SK-MEL-5 (cell line): ENCODE results near the gene MT1A. TPM values are rescaled to one million over a fixed set of nuclear protein-coding genes. Genes with fewer than 3 reads are reported as not detected.
A peak's percentile ranks its signal among the peaks of the same experiment; 100 is the strongest.
"Not testable (repeated sequence)": the region's sequence is repeated elsewhere in the genome, so short reads cannot be mapped to it uniquely, and the experiment has no call there.

Experiments
- DNase-seq: peaks from one replicate; pipeline ENCODE4 v3.0.0-alpha.2; 2016; ENCODE audit warnings: low read depth, low spot score
- in situ Hi-C: cut with HindIII; loops from 2 replicates; pipeline ENCODE4 v1.10.0; 2016; ENCODE audit warnings: low sequenced_read_pairs, high pct_unique_total_duplicates, low pct_unique_long_range_greater_than_20kb
- total RNA-seq: library from RNA; depleted of rRNA; stranded (reverse); fragments of >200 nt; shearing (Covaris generic); gene quantifications from 2 replicates; pipeline ENCODE4 v1.2.3, GENCODE V29; 2014

Gene MT1A
- total RNA-seq, 1 experiment from 2014 or later, result not detected

DNA sequence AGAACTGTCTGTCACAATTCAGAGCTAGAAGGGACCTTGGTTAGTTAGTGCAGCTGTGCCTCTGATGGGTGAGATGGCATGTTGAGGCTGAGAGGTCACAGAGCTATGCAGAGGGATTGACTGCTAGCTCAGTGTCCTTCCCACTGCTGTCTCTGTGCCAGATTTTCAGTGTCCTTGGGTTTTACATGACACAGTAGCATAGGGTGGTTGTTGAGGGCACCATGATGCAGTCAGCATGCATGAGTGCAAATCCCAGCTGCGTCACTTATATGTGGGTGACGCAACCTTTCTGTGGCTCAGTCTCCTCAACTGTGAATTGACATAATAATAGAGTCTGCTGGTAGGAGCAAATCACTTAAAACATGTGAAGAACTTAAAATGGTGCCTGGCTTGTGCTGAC is 2.7 kb downstream of the MT1A start:
- in situ Hi-C loops, result no loop called here
- DNase-seq, result no peak

- no peak for DNase-seq
- in situ Hi-C loops, result no loop called here
Observed at GRCh38 chr16:56643080-56643778, 4.8 kb downstream of the MT1A start.

GRCh38 chr16:56643833-56644232 is 5.4 kb downstream of the MT1A start:
- no peak for DNase-seq
- in situ Hi-C loops, result no loop called here

DNA sequence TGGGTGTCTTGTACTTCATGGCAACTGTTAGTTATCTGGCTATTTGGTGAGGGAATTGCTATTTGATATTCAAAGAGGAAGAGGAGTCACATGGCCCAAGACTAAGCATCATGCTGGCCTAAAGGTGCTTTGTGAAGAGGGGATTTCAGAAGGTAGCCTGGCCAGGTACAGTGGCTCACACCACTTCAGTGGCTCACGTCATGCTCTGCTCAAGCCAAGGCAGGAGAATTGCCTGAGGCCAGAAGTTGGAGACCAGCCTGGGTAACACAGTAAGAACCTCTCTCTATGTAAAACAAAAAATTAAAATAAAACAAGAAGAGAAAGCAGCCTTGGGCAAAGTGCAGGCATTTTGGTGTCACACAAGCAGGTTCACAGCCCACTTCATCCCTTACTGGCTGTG is 6.8 kb downstream of the MT1A start:
- in situ Hi-C loops, result no loop called here
- DNase-seq, result no peak

DNA sequence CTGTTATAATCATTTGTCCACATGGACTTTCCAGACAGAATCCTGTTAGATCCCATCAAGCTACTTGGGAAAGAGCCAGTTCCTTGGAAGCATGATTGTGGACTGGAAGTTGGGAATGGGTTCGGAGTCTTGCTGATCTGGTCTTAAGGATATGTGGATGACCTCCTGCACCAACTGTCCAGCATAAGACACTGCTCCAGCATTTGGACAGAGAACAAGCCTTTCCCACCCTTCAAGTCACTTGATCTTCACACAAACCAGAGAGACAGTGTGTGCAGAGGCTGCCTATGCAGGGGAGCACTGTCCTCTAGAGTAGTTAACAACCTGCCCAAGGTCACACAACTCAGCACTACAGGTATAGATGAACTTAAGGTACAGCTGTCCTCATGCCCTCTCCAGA is 7.4 kb downstream of the MT1A start:
- no peak for DNase-seq
- in situ Hi-C loops, result no loop called here

GRCh38 chr16:56647641-56648431 is 9.4 kb downstream of the MT1A start:
- DNase-seq, result no peak
- in situ Hi-C loops, result no loop called here

DNA sequence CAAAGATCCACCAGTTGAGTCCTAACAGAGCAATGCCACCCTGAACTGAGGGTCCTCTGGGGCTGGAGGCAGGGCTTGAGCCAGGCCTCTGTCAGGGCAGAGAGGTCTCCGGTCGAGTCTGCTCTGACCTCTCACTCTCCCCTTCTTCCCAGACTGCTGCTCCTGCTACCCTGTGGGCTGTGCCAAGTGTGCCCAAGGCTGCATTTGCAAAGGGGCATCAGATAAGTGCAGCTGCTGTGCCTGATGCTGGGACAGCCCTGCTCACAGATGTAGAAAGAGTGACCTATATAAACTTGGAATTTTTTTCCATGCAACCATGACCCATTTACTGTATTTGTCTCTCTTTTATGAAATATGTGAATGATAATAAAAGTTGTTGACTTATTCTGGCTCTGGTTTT is 10.8 kb downstream of the MT1A start:
- DNase-seq, result no peak
- in situ Hi-C loops, result no loop called here

- in situ Hi-C loops, result no loop called here
Observed at GRCh38 chr16:56649820-56650219, 11.4 kb downstream of the MT1A start.

GRCh38 chr16:56651586-56651985 is 13.1 kb downstream of the MT1A start, which contains the start of gene MT1B:
MT1B (plus strand) TSS chr16:56651886; CDS start chr16:56651954, 68 bp downstream.
- in situ Hi-C loops, result no loop called here
- DNase-seq, result no peak

More at GRCh38 chr16:56649820-56650219, 11.4 kb downstream of the MT1A start:
- DNase-seq, result no peak

GRCh38 chr16:56652600-56652999 is 14.1 kb downstream of the MT1A start:
- no peak for DNase-seq
- in situ Hi-C loops, result no loop called here

DNA sequence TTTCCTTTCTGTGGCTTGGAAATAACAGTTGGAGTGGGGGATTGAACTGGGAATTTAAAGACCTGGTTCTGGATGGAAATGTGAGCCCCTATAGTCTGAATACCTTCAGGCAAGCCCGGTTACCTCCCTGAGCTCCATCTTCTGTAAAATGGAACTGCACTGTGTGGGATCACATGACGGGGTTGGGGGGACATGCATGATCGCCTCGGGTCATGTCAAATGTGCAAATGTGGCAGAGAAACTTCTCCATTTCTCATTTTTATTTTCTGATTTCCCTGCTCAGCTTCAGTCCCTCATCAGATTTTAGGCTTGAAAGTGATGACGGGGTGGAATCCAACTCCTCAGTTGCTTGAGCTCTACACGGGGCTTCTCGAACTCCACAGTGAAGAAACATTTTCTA is 14.8 kb downstream of the MT1A start:
- in situ Hi-C loops, result no loop called here
- DNase-seq, result no peak

DNA sequence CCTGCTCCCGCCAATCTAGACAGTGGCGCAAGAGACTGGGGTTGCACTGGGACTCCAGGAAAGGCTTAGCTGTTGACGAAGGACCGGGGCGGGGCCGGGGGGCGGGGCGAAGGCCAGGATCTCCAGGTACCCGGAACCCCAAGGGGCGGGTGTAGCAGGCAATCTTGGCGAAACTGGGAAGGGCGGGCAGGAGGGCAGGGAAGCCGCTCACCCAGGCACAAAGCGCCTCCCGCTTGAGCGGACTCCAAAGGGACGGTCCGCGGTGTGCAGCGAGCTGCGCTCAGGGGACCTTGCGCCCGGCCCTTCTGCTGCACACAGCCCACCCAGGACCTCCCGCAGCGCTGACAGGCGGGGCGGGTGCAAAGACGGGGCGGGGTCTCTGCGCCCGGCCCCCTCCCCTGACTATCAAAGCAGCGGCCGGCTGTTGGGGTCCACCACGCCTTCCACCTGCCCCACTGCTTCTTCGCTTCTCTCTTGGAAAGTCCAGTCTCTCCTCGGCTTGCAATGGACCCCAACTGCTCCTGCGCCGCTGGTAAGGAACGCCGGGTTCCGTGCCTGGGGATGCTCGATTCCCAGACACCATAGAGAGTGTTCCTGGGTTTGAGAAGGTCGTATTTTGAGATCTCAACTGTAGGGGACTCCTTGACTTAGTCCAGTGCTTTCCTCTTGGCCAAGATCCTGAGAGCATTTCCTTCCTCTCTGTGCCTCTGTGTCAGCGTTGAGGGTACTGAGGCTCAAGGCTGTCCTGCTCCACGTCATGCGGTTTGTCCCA is 19.3 kb downstream of the MT1A start, which contains the start of gene MT1F:
TSS of gene MT1F (plus strand) at position 405 of the 772 bp plus-strand sequence. CDS start at position 505, 100 bp downstream.
- DNase-seq, result peak; percentile 37
- in situ Hi-C loops, result no loop called here

GRCh38 chr16:56658327-56658875 is 19.9 kb downstream of the MT1A start:
- no peak for DNase-seq
- in situ Hi-C loops, result no loop called here

DNA sequence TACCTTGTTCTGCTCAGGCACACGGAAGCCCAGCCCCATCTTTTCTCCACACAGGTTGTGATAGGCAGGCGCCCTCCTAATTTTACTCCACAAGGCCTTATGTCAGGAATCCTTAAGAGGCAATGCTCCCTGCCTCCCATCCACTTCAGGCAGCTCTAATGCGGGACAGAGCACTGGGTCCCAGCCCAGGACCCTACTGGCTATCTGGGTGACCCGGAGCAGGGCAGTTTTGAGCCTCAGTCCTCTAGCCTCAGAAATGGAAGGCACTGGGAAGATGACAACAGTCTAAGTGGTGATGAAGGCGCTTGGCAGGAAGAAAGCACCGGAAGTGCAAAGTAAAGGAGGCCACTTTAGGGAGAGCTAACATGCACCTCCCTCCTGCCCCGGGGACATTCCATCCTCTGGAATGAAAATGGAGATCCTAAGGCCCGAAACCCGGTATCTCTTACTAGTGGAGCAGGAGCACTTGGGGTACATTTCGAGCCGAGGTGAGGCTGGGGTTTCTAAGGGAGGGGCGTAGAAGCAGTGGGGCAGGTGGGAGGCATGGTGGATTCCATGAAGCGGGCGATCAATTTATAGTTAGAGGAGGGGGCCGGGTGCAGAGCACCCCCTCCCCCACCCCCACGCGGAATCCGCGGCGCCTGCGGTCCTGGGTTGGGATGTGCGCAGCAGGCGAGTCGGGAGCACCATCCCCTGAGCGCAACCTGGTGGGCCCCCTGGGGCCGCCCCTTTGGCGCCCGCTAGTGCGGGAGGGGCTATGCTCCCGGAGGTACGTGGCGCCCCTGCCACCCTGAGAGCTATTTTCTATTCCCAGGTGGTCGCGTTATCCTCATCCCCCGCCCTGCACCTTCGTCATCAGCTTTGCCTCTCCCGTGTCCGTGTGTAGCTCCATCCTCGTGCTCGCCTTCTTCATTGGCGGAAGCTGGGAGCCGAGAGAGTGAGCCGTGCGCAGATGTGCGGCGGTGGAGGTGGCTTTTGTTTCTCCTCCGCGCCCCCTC is 24.2 kb downstream of the MT1A start:
- DNase-seq, result no peak
- in situ Hi-C loops, result no loop called here

- in situ Hi-C loops, result no loop called here
- no peak for DNase-seq
Observed at GRCh38 chr16:56664506-56664905, 26.0 kb downstream of the MT1A start.

DNA sequence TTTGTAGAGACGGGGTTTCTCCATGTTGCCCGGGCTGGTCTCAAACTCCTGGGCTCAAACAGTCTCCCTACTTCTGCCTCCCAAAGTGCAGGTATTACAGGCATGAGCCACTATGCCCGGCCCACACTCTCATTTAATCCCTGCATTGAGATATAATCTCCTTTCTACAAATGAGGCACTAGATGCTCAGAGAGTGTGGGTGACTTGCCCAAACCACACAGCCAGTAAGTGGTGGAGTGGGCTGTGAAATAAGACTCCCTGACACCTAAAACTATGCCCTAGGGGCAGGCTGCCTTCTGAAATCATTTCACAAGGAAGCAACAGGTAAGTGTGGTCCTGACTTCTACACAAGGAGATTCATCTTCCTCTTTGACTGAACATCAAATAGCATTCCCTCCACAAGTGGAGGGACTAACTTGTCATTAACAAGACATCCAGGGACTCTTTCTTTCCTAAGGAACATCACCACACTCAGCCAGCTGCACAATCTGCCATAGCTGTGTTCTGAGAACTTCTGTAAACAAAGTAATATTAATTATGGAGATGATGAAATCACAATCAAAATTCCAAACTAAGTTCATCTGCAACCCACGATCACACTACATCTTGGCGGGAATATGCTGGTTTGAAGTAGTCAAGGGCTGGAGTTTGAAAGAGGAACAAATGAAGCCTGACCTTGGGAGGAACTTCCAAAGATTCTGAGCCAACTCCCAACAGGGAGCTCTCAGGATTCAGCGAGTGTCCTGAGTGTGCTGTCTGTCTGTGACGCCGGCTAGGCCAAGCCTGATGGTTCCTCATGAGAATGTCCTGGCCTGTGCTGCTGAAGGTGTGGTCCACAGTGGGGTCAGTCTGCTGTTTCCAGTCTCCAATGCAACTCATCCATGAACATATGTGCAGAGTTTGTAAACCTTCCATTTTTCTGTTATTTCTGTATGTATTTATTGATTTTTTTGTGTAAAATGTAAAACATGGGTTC is 27.1 kb downstream of the MT1A start:
- in situ Hi-C loops, DNase-seq: not testable (repeated sequence)
